NCI-H187 (cell line): Measurements from ENCODE around the gene CD34.

Experiments used
- DNase-seq, 2 experiments: peaks; one replicate each; lab custom pipeline; 2025; lab: John Stamatoyannopoulos, UW

The CD34 gene

DNA sequence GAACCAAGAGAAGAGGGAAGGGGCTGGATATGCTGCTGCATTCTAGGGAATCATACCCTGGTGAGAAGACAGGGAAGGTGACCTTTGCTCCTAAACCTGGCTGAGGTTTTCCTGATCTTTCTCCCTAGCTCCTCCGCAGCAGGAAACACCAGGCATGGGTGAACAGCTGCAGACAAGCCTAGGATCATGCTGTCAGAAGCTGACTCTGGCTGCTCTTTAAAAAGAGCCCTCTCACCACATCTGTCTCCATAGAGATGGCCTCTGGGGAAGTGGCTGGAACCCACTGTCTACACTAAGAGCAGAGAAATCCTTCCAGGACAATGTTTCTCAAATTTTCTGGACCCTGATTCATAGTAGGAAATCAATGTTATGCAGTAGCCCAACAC is 57.6 kb downstream of the CD34 start:
- DNase-seq: no peak

DNA sequence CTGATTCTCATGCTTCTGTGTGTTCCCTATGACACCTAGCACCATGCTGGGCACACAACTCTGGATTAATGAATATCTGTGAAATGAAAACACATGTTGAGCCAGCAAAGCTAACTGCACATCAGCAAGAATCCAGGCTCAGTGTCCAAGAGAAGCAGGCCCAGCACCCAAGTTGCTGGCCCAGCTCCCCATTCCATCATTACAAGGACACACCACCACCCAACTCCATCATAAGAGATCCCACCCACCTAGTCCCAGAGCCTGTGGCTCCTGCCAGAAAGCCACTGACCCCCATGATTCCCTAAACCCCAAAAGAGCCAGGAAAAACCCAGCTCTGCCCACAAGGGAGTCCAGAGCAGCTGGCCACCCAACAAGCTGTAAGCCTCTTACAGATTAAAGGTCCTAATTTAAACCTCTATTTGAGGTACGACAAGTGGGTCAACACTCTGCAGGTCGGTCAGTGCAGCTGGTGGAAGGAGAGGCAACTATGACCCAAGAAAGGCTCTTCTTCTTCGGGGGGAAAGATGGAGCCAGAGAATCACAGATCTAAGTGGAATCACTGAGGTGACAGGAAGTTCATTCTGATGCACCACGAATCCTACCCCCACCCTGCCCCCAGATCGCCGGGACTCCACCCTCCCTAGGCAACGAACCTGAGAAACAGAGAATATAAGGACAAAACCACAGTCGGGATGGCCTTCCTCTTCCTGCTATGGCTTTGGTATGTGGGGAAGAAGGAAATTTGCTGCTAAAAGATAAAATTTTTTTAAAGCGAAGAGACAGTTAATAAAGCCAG is 58.2 kb downstream of the CD34 start:
- DNase-seq: no peak

GRCh38 chr1:207851696-207852095 is 59.2 kb downstream of the CD34 start:
- no peak for DNase-seq

- no peak for DNase-seq
Measured at GRCh38 chr1:207850621-207851407, 60.1 kb downstream of the CD34 start.

GRCh38 chr1:207849646-207850045 is 61.3 kb downstream of the CD34 start:
- DNase-seq: no peak

DNA sequence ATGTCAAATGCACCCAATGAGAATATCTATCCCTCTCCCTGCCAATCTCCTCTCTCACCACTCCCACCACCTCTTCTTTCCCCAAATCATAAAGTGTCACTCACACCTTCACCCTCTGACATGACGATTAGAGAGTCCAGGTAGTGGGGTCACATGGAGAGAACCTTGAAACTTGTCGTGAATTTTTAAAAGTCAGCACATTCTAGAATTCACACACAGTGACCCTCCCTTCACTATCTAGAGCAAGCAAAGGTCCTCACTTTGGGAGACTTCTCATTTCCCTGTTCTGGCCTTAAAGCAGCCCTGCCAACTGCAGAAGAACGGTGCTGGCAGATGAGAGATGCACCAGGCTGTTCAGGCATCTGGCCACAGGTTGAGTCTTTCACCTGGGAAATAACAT is 61.9 kb downstream of the CD34 start:
- DNase-seq: no peak

GRCh38 chr1:207848234-207848633 is 62.7 kb downstream of the CD34 start:
- no peak for DNase-seq

- DNase-seq: no peak
Measured at GRCh38 chr1:207847116-207847515, 63.8 kb downstream of the CD34 start.

DNA sequence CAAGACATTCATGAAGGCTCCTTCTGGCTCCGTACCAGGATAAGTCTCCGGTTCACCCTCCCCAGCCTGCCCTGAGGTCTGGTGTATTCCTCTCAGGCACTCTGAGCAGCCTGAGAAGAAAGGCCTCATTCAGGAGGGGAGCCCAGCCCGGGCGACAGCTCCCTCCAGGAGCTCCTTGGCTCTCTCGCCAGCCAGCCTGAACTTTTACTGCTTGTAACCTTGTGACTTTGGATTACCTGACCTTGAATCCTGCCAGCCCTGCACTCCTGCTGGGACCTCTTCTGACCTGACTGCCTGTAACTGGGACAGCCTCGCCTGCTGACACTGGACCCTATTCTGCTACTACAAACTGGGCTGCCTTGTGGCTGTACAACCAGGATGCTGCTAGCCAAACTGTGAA is 65.8 kb downstream of the CD34 start:
- no peak for DNase-seq

DNA sequence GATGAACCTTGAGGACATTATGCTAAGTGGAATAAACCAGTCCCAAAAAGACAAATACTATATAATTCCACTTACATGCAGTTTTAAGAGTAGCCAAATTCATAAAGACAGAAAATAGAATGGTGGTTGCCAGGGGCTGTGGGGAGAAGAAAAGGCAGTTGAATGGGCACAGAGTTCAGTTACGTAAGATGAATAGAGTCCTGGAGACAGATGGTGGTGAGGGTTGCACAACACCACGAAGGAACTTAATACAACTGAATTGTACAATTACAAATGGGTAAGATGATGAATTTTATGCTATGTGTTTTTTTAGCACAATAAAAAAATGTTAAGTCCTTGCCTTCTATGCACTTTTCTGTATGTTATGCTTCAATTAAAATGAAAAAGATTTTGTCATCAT is 66.6 kb downstream of the CD34 start:
- no peak for DNase-seq

DNA sequence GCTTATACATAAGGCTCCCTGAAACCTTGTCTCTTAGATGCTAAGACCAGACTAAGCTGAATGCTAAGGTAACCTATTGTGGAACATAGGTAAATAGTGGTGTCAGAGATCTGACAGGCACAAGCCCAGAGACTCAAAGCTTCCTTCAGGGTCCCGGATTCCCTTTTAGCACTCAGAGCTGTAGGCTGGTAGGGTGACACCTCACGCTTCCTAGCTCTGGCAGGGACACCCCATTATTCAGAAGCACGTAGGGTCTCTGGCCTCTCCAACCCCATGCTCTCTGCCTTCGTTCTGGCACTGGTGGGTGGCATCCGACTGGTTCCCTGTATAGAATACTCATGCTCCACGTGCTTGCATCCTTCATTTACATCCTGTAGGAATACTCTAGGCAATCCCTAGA is 68.4 kb downstream of the CD34 start:
- no peak for DNase-seq

DNA sequence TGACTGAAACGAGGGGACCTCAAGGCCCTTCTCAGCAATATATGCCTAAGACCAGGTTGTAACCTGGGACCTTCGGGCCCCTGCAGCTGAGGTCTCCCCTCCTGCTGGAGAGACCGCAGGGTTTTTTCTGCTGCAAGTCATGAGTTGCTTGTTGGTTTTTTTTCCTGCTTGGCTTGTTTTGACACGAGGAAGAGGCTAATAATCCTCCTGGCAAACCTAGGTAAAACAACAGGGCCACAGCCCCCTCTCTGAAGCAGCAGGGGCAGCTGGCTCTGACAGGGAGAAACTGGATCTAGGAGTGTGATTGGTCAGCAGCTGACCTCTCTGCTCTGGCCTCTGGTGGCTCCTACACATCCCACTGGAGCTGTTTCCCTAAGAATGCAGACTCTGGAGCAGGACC is 69.0 kb downstream of the CD34 start:
- DNase-seq: no peak

GRCh38 chr1:207841293-207841692 is 69.6 kb downstream of the CD34 start:
- no peak for DNase-seq

DNA sequence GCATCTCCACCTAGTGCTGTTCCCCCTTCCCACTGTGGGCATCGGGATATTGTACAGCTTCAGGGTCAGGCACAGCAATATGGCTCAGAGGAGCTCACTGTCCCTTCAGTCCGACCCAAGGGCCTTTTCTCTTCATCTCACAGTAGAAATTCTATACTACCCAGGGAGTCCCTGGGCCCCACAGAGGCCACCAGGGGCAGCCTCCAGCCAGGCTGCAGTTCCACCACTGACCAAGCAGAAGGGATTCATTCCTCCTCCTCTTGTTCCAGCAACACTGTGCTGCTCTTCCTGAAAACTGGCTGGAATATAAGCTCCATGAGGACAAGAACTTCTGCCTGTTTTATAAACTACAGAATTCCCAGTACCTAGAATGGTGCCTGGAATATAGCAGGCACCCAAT is 70.5 kb downstream of the CD34 start:
- DNase-seq: no peak

DNA sequence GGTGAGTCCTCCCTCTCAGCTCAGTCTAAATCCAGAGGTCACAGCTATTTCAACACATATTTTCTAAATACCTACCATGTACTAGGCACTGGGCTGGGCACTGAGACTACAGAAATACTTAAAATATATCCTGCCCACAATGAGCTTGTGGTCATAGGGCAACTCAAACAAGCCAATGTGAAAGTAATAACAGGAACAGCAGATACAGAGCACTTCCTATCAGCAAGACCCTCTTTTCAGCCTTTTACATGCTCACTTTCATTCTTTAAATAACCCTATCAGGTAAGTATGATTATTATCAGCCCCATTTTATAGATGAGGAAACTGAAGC is 71.9 kb downstream of the CD34 start:
- DNase-seq: no peak

- DNase-seq: no peak
Measured at GRCh38 chr1:207838156-207839082, 72.5 kb downstream of the CD34 start.

- no peak for DNase-seq
Measured at GRCh38 chr1:207837673-207838072, 73.3 kb downstream of the CD34 start.

DNA sequence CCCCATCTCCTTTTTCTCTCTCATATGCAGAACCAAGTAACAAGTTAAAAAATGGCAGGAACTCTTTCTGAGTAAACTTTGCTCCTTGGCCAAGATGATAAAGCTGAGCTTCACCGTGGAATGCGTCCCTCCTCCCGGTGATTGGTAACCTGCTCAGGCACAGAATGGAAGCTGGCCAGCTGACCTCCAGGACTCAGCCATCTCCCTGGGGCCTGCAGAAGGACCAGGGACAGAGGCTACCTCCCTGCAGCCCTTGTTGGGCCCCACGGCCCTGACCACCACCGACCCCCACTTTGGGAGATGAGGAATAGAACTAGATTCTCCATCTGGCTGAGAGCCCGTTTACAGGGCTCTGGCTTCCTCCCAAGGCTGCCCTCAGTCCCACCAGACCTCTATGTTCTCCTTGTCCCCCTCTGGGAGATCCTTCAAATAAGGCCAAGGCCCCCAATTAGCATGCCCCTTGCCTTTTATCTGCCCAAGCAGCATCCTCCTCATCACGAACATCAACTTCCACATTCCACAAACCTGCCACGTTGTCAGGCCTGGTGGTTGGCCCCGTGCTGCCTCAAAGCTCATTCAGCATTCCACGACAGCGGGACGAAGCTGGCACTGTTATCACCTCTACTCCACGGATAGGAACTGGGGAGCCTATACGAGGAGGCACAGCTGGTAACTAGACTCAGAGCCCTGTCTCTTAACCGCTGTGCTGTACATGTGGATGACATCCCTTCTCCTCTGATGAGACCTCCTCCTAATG is 74.2 kb downstream of the CD34 start:
- no peak for DNase-seq

GRCh38 chr1:207835958-207836357 is 75.0 kb downstream of the CD34 start:
- no peak for DNase-seq

- no peak for DNase-seq
Measured at GRCh38 chr1:207833956-207834660, 76.8 kb downstream of the CD34 start.

DNA sequence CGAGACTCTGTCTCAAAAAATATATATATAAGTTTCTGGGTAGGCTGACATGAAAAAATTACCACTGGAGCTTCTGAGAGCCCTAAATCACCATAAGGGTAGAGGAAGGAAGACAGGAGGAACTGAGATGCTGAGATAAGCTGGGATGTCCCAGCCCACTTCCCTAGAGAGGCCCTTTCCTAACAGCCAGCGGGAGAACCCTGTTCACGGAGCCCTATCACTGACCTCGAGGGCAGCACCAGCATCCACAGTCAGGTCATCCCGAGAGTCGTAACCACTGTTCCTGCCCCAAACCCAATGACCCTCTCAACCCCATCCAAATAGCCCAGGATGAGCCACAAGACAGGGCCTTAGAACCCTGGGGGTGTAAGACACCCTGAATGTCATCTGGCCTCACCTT is 77.5 kb downstream of the CD34 start:
- no peak for DNase-seq
